ENCODE data around the gene TIMP2. TPM values are rescaled to one million over a fixed set of nuclear protein-coding genes. Genes with fewer than 3 reads are reported as not detected.

The TIMP2 gene
- total RNA-seq, 1 experiment from 2014 or later, result 29.0 TPM

DNA sequence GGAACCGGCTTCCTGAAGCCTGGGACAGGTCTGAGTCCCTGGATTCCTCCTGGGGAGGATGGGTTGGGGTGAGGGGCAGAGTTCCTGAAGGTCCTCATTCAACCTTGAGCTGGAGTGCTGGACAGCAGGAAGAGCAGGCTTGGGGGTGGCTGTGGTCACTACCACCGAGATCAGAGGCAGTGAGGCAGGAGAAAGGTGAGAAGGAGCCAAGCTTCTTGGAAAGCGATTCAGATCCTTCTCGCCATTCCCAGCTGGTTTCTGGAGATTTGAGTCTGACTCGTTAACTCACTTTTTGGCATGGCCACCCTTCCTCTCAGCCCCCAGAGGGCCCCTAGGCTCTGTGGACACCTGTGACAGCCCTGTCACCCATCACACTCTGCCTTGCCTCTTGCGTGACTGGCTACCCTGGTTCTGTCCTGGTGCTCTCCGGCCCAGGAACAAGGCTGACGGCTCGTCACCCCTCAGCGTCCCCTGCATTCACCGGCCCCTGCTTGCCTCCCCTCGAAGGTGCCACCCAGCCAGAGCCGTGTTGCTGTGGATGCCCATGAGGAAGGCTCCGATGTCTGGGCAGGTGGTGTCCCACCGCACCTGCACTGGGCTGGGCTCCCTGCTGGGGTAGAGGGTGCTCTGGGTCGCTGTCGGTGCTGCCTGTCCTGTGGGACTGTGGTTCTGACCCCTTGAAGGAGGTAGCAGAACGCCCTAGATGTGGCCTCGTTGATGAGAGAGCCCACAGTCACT is 9.7 kb upstream of the TIMP2 start:
- H3K9me3 ChIP-seq (ENCODE audit: control insufficient read depth, low read depth, low read length), result no peaks in the 10 kb centered on the region
- no peak overlapping the region for H4K91ac ChIP-seq (ENCODE audit: insufficient read length, low read depth, low read length)
- no peak overlapping the region for H3K23ac ChIP-seq (ENCODE audit: insufficient read length, low read depth, low read length)
- Mint-ChIP-seq H3K27ac (no peak overlapping the region), H3K9me3 (no peaks in the 10 kb centered on the region), H3K36me3 (ENCODE audit: insufficient read depth in 1 of 3, low read depth in 3 of 3) (no peaks in the 10 kb centered on the region), H3K4me3 (no peak overlapping the region), H3K27me3 (ENCODE audit: low read depth) (peaks cover 3% of the 10 kb centered on the region), H3K4me1 (peaks cover 13 to 21% of the 10 kb centered on the region in 2 experiments)
- no peak overlapping the region for H4K5ac ChIP-seq (ENCODE audit: insufficient read length, low read depth, low read length)
- H3T11ph ChIP-seq (ENCODE audit: low read length), result no peak overlapping the region
- peak overlapping the region; percentile 44 for H3K18ac ChIP-seq (ENCODE audit: insufficient read length, low read depth, low read length)
- no peak overlapping the region for H2AK5ac ChIP-seq (ENCODE audit: insufficient read length, low read length)
- H2BK15ac ChIP-seq (ENCODE audit: low read depth, low read length), result no peak overlapping the region
- H3K27me3 ChIP-seq (ENCODE audit: insufficient read depth, low read length), result no peaks in the 10 kb centered on the region
- peak overlapping the region; percentile 15; the same call in 1 of the 2 replicates for H3K14ac ChIP-seq (ENCODE audit: insufficient read depth, low read length)
- no peak overlapping the region for H2BK5ac ChIP-seq (ENCODE audit: insufficient read length, low read length)
- peak; percentile 30 for DNase-seq
- no peak overlapping the region for H4K8ac ChIP-seq (replicated peaks; ENCODE audit: insufficient read length, low read depth, low read length)
- H2BK120ac ChIP-seq (ENCODE audit: low read depth, low read length, poor library complexity, severe bottlenecking), result no peak overlapping the region
- WGBS (ENCODE audit: extremely low coverage, insufficient read length, low lambda C conversion rate), result no CpG with 5 or more reads among the region's 19 CpGs
- no peaks in the 10 kb centered on the region for H3K4me1 ChIP-seq (ENCODE audit: insufficient read depth, low read length)
- no peak overlapping the region for H3K4me2 ChIP-seq (ENCODE audit: insufficient read depth, insufficient read length, low read length)
- TF ChIP-seq, protein P1, sequence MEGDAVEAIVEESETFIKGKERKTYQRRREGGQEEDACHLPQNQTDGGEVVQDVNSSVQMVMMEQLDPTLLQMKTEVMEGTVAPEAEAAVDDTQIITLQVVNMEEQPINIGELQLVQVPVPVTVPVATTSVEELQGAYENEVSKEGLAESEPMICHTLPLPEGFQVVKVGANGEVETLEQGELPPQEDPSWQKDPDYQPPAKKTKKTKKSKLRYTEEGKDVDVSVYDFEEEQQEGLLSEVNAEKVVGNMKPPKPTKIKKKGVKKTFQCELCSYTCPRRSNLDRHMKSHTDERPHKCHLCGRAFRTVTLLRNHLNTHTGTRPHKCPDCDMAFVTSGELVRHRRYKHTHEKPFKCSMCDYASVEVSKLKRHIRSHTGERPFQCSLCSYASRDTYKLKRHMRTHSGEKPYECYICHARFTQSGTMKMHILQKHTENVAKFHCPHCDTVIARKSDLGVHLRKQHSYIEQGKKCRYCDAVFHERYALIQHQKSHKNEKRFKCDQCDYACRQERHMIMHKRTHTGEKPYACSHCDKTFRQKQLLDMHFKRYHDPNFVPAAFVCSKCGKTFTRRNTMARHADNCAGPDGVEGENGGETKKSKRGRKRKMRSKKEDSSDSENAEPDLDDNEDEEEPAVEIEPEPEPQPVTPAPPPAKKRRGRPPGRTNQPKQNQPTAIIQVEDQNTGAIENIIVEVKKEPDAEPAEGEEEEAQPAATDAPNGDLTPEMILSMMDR (conservative IDR thresholded peaks at IDR 0.05), result no peak
- no peak overlapping the region for H3K9ac ChIP-seq (ENCODE audit: extremely low read depth, insufficient read length, low read length)
- no peak overlapping the region for H3K27ac ChIP-seq (ENCODE audit: insufficient read length, low read depth, low read length)
- H3K79me1 ChIP-seq (ENCODE audit: insufficient read depth, low read depth, low read length, poor library complexity, severe bottlenecking), result no peaks in the 10 kb centered on the region
- H3K79me2 ChIP-seq (ENCODE audit: insufficient read depth, low read length), result no peaks in the 10 kb centered on the region
- H3K23me2 ChIP-seq (ENCODE audit: insufficient read length, low read depth, low read length, poor library complexity, severe bottlenecking), result no peaks in the 10 kb centered on the region
- no peak overlapping the region for H3K56ac ChIP-seq (ENCODE audit: insufficient read length, low read depth, low read length)
- no peak overlapping the region for H2BK12ac ChIP-seq (ENCODE audit: insufficient read length, low read depth, low read length)
- no peak overlapping the region for H2BK20ac ChIP-seq (ENCODE audit: low read depth, low read length, poor library complexity, severe bottlenecking)
- no peaks in the 10 kb centered on the region for H4K20me1 ChIP-seq (ENCODE audit: control insufficient read depth, insufficient read depth, insufficient read length)
- H2AFZ ChIP-seq (ENCODE audit: low read length), result no peak overlapping the region
- no peak overlapping the region for H3K4ac ChIP-seq (ENCODE audit: low read depth, low read length)

Measured in H9 (cell line).